K562 (cell line): ENCODE measurements around the gene COL23A1. TPM values are rescaled to one million over a fixed set of nuclear protein-coding genes. Genes with fewer than 3 reads are reported as not detected.
A peak's percentile ranks its signal among the peaks of the same experiment; 100 is the strongest.

Source experiments
- ATAC-seq: fragments of 200-7000 bp; cut with Tn5 transposase; 3 replicates; pipeline ENCODE4 v1.9.1; 2020; ENCODE audit warnings: moderate library complexity
- BruUV-seq: library from RNA; stranded (reverse); fragments of 400-500 nt; replicated peaks from 2 replicates; lab custom pipeline; 2021; lab: Mats Ljungman, UMichigan
- CTCF ChIA-PET: fragments of 300-600 bp; formaldehyde crosslinking; extraction: SDS; loops from one replicate; lab custom pipeline; 2021; ENCODE audit warnings: low intra/inter-chr PET ratio; lab: Yijun Ruan, JAX
- POLR2A ChIA-PET: fragments of 300-600, 350-650 bp; sonication (Branson Sonifier 250); formaldehyde crosslinking; extraction: SDS; loops from one replicate; lab custom pipeline; 2021; ENCODE audit warnings: antibody characterized with exemption, inconsistent platforms; lab: Yijun Ruan, JAX
- DNase-seq, 4 experiments: peaks; one replicate each; pipeline versions ENCODE4 v3.0.0 to v3.0.0-alpha.2; 2011 to 2018; ENCODE audit warnings: low spot score in 3 of 4, mixed read lengths in 3 of 4; ENCODE audit errors: extremely low read depth in 1 of 4
- FAIRE-seq: peaks from 2 replicates; lab custom pipeline; 2011; peaks lifted over from hg19 to GRCh38; lab: Jason Lieb, UNC
- H2AFZ ChIP-seq: 2 replicates; pipeline ENCODE4 v1.6.0; 2011; ENCODE audit warnings: low read depth, low read length, control low read depth, inconsistent platforms
- H3K27ac ChIP-seq: fragments of 200-600 bp; 3 replicates; pipeline ENCODE4 v1.8.0; 2011; ENCODE audit warnings: low read depth, mild to moderate bottlenecking, control low read depth, inconsistent platforms, low read length, moderate library complexity, mixed read lengths; ENCODE audit errors: extremely low read depth
- H3K27me3 ChIP-seq, 2 experiments: fragments of 300-600 bp in 1 of 2; 2 replicates in 1 of 2; 3 replicates in 1 of 2; pipeline versions ENCODE4 v1.6.0 to v1.8.0; 2011; ENCODE audit warnings: inconsistent platforms in 2 of 2, low read length in 2 of 2, mild to moderate bottlenecking in 1 of 2, mixed read lengths in 1 of 2, moderate library complexity in 1 of 2; ENCODE audit not compliant: control insufficient read depth in 2 of 2, insufficient read depth in 2 of 2
- H3K36me3 ChIP-seq: fragments of 300-600 bp; 3 replicates; pipeline ENCODE4 v1.8.0; 2011; ENCODE audit warnings: mild to moderate bottlenecking, low read length, inconsistent platforms; ENCODE audit not compliant: control insufficient read depth, insufficient read depth
- H3K4me1 ChIP-seq, 2 experiments: fragments of 200-600 bp in 1 of 2; replicated peaks in 1 of 2; 2 replicates in 1 of 2; 3 replicates in 1 of 2; pipeline versions ENCODE4 v1.5.1 to v1.8.0; 2011; ENCODE audit warnings: inconsistent platforms in 2 of 2, low read length in 2 of 2, mild to moderate bottlenecking in 1 of 2, mixed read lengths in 1 of 2, moderate library complexity in 1 of 2; ENCODE audit not compliant: control insufficient read depth in 2 of 2, insufficient read depth in 2 of 2
- H3K4me2 ChIP-seq: 2 replicates; pipeline ENCODE4 v1.6.1; 2011; ENCODE audit warnings: low read length, control low read depth, inconsistent platforms, mixed read lengths; ENCODE audit not compliant: insufficient read depth
- H3K4me3 ChIP-seq: fragments of 200-600 bp; sonication (generic), shearing (Covaris generic); 2 replicates; pipeline ENCODE4 v1.5.1; 2016; ENCODE audit warnings: control low read depth, inconsistent platforms
- H3K79me2 ChIP-seq: fragments of 200-600 bp; 3 replicates; pipeline ENCODE4 v1.8.0; 2011; ENCODE audit warnings: low read length, inconsistent platforms; ENCODE audit not compliant: control insufficient read depth, insufficient read depth
- H3K9ac ChIP-seq, 2 experiments: 2 replicates each; pipeline versions ENCODE4 v1.6.0 to v1.6.1; 2011; ENCODE audit warnings: low read depth in 2 of 2, low read length in 2 of 2, control low read depth in 1 of 2, inconsistent platforms in 1 of 2, mild to moderate bottlenecking in 1 of 2, mixed read lengths in 1 of 2; ENCODE audit not compliant: insufficient read depth in 1 of 2
- H3K9me1 ChIP-seq: one replicate; pipeline ENCODE4 v1.6.0; 2011; ENCODE audit warnings: inconsistent platforms, mild to moderate bottlenecking, low read length, moderate library complexity; ENCODE audit not compliant: control insufficient read depth, insufficient read depth
- H3K9me3 ChIP-seq: replicated peaks from 2 replicates; pipeline ENCODE4 v1.5.1; 2011; ENCODE audit warnings: low read depth, low read length, inconsistent platforms; ENCODE audit not compliant: control insufficient read depth, insufficient read depth
- H4K20me1 ChIP-seq: replicated peaks from 2 replicates; pipeline ENCODE4 v1.6.1; 2011; ENCODE audit warnings: low read length, inconsistent platforms, mixed read lengths; ENCODE audit not compliant: control insufficient read depth, insufficient read depth
- CBX2 ChIP-seq: fragments of 200-600 bp; sonication (generic); IDR thresholded peaks from one replicate; pipeline ENCODE4 v1.6.1; 2012; ENCODE audit warnings: mild to moderate bottlenecking, low read length, inconsistent platforms; ENCODE audit not compliant: insufficient read depth, poor library complexity, severe bottlenecking
- GATAD2A ChIP-seq: fragments of 450-650 bp; IDR thresholded peaks from 2 replicates; pipeline ENCODE4 v1.6.1; 2017
- MTF1 ChIP-seq: fragments of 250-450 bp; sonication (Bioruptor Pico); IDR thresholded peaks from 2 replicates; pipeline ENCODE4 v1.9.0; 2021; ENCODE audit warnings: moderate library complexity, mild to moderate bottlenecking, inconsistent platforms, borderline replicate concordance
- POLR2A ChIP-seq: fragments of 450-650 bp; conservative IDR thresholded peaks from 2 replicates; pipeline ENCODE4 v1.6.1; 2016
- POLR2G ChIP-seq: fragments of 200-400 bp; formaldehyde crosslinking; IDR thresholded peaks from 2 replicates; pipeline ENCODE4 v1.6.1; 2017; ENCODE audit warnings: low read depth, mild to moderate bottlenecking, antibody characterized with exemption, low read length, moderate library complexity
- RBFOX2 ChIP-seq: fragments of 200-400 bp; formaldehyde crosslinking; IDR thresholded peaks from 2 replicates; pipeline ENCODE4 v1.6.1; 2017; ENCODE audit warnings: low read depth, mild to moderate bottlenecking, low read length, moderate library complexity
- SNIP1 ChIP-seq: fragments of 450-650 bp; IDR thresholded peaks from 2 replicates; pipeline ENCODE4 v1.7.1; 2017; ENCODE audit warnings: low read depth, mild to moderate bottlenecking
- SPI1 ChIP-seq: IDR thresholded peaks from 2 replicates; pipeline ENCODE4 v1.6.1; 2011; ENCODE audit warnings: low read depth, low read length, control low read depth, borderline replicate concordance
- SUPT5H ChIP-seq: fragments of 450-650 bp; IDR thresholded peaks from 2 replicates; pipeline ENCODE4 v1.6.1; 2016
- ZNF79 ChIP-seq: fragments of 250-450 bp; sonication (Bioruptor Pico); IDR thresholded peaks from 2 replicates; pipeline ENCODE4 v1.4.0; 2020; ENCODE audit warnings: low read depth, mild to moderate bottlenecking, moderate library complexity
- ZSCAN29 ChIP-seq: fragments of 450-650 bp; IDR thresholded peaks from 2 replicates; pipeline ENCODE4 v1.6.1; 2017
- WGBS: fragments of 100-300 bp; shearing (Covaris generic); methylation state at CpG from one replicate; pipeline ENCODE4 v1.1.6; 2016; ENCODE audit warnings: low coverage, mixed read lengths; ENCODE audit not compliant: insufficient coverage; ENCODE audit errors: missing lambda C conversion rate; 5-methylcytosine and 5-hydroxymethylcytosine counted together
- in situ Hi-C: fragments of 300-500 bp; cut with MboI; formaldehyde crosslinking; loops from 4 replicates; pipeline ENCODE4 v1.15.0; 2018; ENCODE audit warnings: inconsistent platforms, mixed read lengths
- intact Hi-C: fragments of 100-400 bp; cut with micrococcal nuclease; formaldehyde crosslinking; loops from 2 replicates; pipeline ENCODE4 v1.14.2; 2022
- polyA plus RNA-seq, 8 experiments: library from polyadenylated mRNA; depleted of rRNA in 4 of 8; stranded (reverse) in 5 of 8; unstranded in 3 of 8; fragments of >200 nt; fragmentation: Nextera tagmentation in 2 of 8; fragmentation: Illumina TruSeq in 1 of 8; extraction: Ambion mirVana in 2 of 8; extraction: Trizol in 1 of 8; gene quantifications; 2 replicates each; pipeline versions ENCODE4 v1.2.1 to v1.2.3, GENCODE V29; 2011 to 2014; ENCODE audit warnings: inconsistent platforms in 1 of 8, missing spikeins in 1 of 8
- total RNA-seq, 7 experiments: library from RNA; depleted of rRNA in 6 of 7; stranded (reverse); fragments of >200 nt in 6 of 7; fragmentation: Illumina TruSeq in 2 of 7; extraction: Trizol in 2 of 7; gene quantifications; 2 replicates each; pipeline versions ENCODE4 v1.2.1 to v1.2.3, GENCODE V29; 2011 to 2021; ENCODE audit warnings: low replicate concordance in 1 of 7
- TF ChIP-seq, protein P1 (sequence below): fragments of 450-650 bp; IDR thresholded peaks from 2 replicates; pipeline ENCODE4 v1.6.1; 2014; ENCODE audit warnings: low read depth, mild to moderate bottlenecking, moderate library complexity, borderline replicate concordance
- TF ChIP-seq, protein P2 (sequence below): fragments of 450-650 bp; conservative IDR thresholded peaks from 2 replicates; pipeline ENCODE4 v1.6.1; 2016; ENCODE audit warnings: missing genetic modification characterization, low read depth, mild to moderate bottlenecking, missing compliant biosample characterization, moderate library complexity
- TF ChIP-seq, protein P3 (sequence below): fragments of 450-650 bp; IDR thresholded peaks from 2 replicates; pipeline ENCODE4 v1.6.1; 2017; ENCODE audit warnings: antibody characterized with exemption

Gene COL23A1
- total and polyA plus RNA-seq, 9 of the 15 experiments (the other 6 are each of a cell fraction or from before 2014, with no cell fraction given) = 0.09 TPM; not detected in 8

DNA sequence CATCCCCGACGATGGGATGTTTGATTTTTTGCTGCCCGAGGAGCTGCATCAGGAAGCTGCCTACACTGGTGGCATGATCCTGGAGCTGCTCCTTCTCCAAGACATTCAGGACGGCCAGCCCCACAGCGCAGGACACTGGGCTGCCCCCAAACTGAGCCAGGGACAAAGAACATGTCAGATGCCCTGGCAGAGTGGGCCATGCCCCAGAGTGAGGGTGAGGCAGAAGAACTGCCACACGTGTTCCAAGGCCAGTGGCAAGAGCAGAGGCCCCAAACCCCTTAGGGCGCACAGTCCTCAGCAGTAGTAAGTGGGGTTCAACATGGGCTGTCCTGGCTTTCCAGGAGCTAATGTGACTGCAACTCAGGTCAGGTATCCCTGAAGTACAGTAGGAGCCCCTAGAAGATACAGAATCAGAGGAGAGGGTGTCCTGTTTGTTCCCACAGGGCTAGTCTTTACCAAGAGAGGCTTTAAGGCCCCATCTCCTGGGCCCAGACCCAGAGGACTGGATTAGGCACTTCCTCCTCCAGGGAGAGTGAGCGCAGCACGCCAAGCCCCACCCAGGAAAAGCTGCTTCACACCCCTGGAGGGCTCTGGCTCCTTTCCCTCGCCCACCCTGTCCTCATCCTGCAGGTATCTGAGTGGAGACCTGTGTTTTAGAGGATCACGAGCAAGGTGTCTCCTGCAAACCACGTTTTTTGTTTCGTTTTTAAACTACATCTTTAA is 374.8 kb downstream of the COL23A1 start:
- FAIRE-seq (no peak), ATAC-seq (0 out of 3 replicates have a peak, but pooled peaks have one; percentile 1), DNase-seq (no peak)
- intact Hi-C loops (no loop called here), in situ Hi-C loops (no loop called here)
- POLR2A ChIA-PET = interaction anchor here (0.6 to 12.7 kb wide), 11 partner anchors 9 to 985 kb away, joined by 3 to 162 read pairs (median 3); partner anchors contain the start of genes HNRNPAB and PHYKPL
- no peaks in the 10 kb centered on the region for H3K9me1 ChIP-seq
- 0 out of 3 replicates have a peak overlapping the region, but pooled peaks have one; percentile 38 for H3K27ac ChIP-seq
- WGBS = 77% methylated on average over 13 of the region's 13 CpGs
- H2AFZ ChIP-seq = no peak overlapping the region
- H3K79me2 ChIP-seq = no peaks in the 10 kb centered on the region; the same call in 2 of the 3 replicates
- H3K4me1 ChIP-seq = peaks cover 0 to 10% of the 10 kb centered on the region in 2 experiments; a peak in 2 of 5 replicates
- H3K4me2 ChIP-seq = no peak overlapping the region
- CTCF ChIA-PET = no interaction called here
- H3K4me3 ChIP-seq = no peak overlapping the region
- no TSS peak for BruUV-seq
- H3K27me3 ChIP-seq = no peaks in the 10 kb centered on the region
- H3K9ac ChIP-seq = peak overlapping the region in 1 of 2 experiments; percentile 70; a peak in 1 of 4 replicates
- peaks cover 82% of the 10 kb centered on the region for H3K36me3 ChIP-seq
- H4K20me1 ChIP-seq = peaks cover 26% of the 10 kb centered on the region
- H3K9me3 ChIP-seq = no peaks in the 10 kb centered on the region
- peak; percentile 41; the same call in 1 of the 2 replicates for TF ChIP-seq POLR2A
- TF ChIP-seq SNIP1 = no peak
- TF ChIP-seq GATAD2A = no peak
- TF ChIP-seq ZSCAN29 = no peak
- TF ChIP-seq POLR2G = peak; percentile 72
- TF ChIP-seq, protein P1, sequence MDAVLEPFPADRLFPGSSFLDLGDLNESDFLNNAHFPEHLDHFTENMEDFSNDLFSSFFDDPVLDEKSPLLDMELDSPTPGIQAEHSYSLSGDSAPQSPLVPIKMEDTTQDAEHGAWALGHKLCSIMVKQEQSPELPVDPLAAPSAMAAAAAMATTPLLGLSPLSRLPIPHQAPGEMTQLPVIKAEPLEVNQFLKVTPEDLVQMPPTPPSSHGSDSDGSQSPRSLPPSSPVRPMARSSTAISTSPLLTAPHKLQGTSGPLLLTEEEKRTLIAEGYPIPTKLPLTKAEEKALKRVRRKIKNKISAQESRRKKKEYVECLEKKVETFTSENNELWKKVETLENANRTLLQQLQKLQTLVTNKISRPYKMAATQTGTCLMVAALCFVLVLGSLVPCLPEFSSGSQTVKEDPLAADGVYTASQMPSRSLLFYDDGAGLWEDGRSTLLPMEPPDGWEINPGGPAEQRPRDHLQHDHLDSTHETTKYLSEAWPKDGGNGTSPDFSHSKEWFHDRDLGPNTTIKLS = no peak
- no peak for TF ChIP-seq ZNF79 (CRISPR knock-in tag)
- peak; percentile 44; the same call in 1 of the 2 replicates for TF ChIP-seq RBFOX2
- TF ChIP-seq SUPT5H = 0 out of 2 replicates have a peak, but pooled peaks have one; percentile 12
- no peak for TF ChIP-seq CBX2
- TF ChIP-seq, protein P2, sequence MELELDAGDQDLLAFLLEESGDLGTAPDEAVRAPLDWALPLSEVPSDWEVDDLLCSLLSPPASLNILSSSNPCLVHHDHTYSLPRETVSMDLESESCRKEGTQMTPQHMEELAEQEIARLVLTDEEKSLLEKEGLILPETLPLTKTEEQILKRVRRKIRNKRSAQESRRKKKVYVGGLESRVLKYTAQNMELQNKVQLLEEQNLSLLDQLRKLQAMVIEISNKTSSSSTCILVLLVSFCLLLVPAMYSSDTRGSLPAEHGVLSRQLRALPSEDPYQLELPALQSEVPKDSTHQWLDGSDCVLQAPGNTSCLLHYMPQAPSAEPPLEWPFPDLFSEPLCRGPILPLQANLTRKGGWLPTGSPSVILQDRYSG = no peak
- TF ChIP-seq, protein P3, sequence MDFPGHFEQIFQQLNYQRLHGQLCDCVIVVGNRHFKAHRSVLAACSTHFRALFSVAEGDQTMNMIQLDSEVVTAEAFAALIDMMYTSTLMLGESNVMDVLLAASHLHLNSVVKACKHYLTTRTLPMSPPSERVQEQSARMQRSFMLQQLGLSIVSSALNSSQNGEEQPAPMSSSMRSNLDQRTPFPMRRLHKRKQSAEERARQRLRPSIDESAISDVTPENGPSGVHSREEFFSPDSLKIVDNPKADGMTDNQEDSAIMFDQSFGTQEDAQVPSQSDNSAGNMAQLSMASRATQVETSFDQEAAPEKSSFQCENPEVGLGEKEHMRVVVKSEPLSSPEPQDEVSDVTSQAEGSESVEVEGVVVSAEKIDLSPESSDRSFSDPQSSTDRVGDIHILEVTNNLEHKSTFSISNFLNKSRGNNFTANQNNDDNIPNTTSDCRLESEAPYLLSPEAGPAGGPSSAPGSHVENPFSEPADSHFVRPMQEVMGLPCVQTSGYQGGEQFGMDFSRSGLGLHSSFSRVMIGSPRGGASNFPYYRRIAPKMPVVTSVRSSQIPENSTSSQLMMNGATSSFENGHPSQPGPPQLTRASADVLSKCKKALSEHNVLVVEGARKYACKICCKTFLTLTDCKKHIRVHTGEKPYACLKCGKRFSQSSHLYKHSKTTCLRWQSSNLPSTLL = no peak
- peak; percentile 28; the same call in 1 of the 2 replicates for TF ChIP-seq SPI1
- TF ChIP-seq MTF1 (CRISPR knock-in tag) = no peak
